ENCODE data around the gene CD274. TPM values are rescaled to one million over a fixed set of nuclear protein-coding genes. Genes with fewer than 3 reads are reported as not detected.
"Not testable (repeated sequence)": the region's sequence is repeated elsewhere in the genome, so short reads cannot be mapped to it uniquely, and the experiment has no call there.

Gene CD274
- polyA plus RNA-seq, 1 experiment, result 16.6 TPM

GRCh38 chr9:5489630-5490490 lies 39.5 kb downstream of the CD274 start:
- DNase-seq (ENCODE audit: low read depth, low spot score), result no peak
- no peaks in the 10 kb centered on the region for H3K9me3 ChIP-seq (ENCODE audit: control insufficient read depth, insufficient read depth, low read length)
- no peak overlapping the region for H3K4me3 ChIP-seq (ENCODE audit: low read depth, low read length)
- no peak overlapping the region for H3K27ac ChIP-seq (ENCODE audit: low read depth, low read length)
- no peak for TF ChIP-seq CTCF (IDR thresholded peaks at IDR 0.05; ENCODE audit: low read depth, low read length)
- no peaks in the 10 kb centered on the region for H3K27me3 ChIP-seq (ENCODE audit: control insufficient read depth, insufficient read depth, low read length)
- ChIA-PET POLR2A (no interaction called here), CTCF (no interaction called here)

- Histone ChIP-seq H3K4me3 (ENCODE audit: low read depth, low read length) (no peak overlapping the region), H3K9me3 (ENCODE audit: control insufficient read depth, insufficient read depth, low read length) (no peaks in the 10 kb centered on the region), H3K27me3 (ENCODE audit: control insufficient read depth, insufficient read depth, low read length) (no peaks in the 10 kb centered on the region), H3K27ac (ENCODE audit: low read depth, low read length) (peak overlapping the region; percentile 25)
- TF ChIP-seq CTCF (IDR thresholded peaks at IDR 0.05; ENCODE audit: low read depth, low read length), result no peak
- ChIA-PET POLR2A (no interaction called here), CTCF (interaction anchor here (1.4 kb wide), 1 partner anchor 90 kb away, joined by 3 read pairs; no protein-coding TSS in a partner anchor)
- DNase-seq (ENCODE audit: low read depth, low spot score), result no peak
Measured at GRCh38 chr9:5492965-5493678, 42.8 kb downstream of the CD274 start.

- POLR2A ChIA-PET, result no interaction called here
- Histone ChIP-seq H3K9me3 (ENCODE audit: control insufficient read depth, insufficient read depth, low read length) (no peaks in the 10 kb centered on the region), H3K27me3 (ENCODE audit: control insufficient read depth, insufficient read depth, low read length) (no peaks in the 10 kb centered on the region), H3K27ac (ENCODE audit: low read depth, low read length) (peak overlapping the region; percentile 73), H3K4me3 (ENCODE audit: low read depth, low read length) (no peak overlapping the region)
- DNase-seq (ENCODE audit: low read depth, low spot score), result no peak
- no peak for TF ChIP-seq CTCF (IDR thresholded peaks at IDR 0.05; ENCODE audit: low read depth, low read length)
- CTCF ChIA-PET, result interaction anchor here (0.7 to 1.4 kb wide), 2 partner anchors 89 to 447 kb away, joined by 3 to 8 read pairs; no protein-coding TSS in a partner anchor
Measured at GRCh38 chr9:5493679-5494511, 43.6 kb downstream of the CD274 start.

GRCh38 chr9:5494765-5495164 lies 44.4 kb downstream of the CD274 start:
- H3K27me3 ChIP-seq (ENCODE audit: control insufficient read depth, insufficient read depth, low read length); H3K9me3 ChIP-seq (ENCODE audit: control insufficient read depth, insufficient read depth, low read length); H3K27ac ChIP-seq (ENCODE audit: low read depth, low read length); DNase-seq (ENCODE audit: low read depth, low spot score); H3K4me3 ChIP-seq (ENCODE audit: low read depth, low read length); POLR2A ChIA-PET: not testable (repeated sequence)
- CTCF ChIA-PET, result interaction anchor here (0.6 to 0.7 kb wide), 2 partner anchors 52 to 448 kb away, joined by 4 to 8 read pairs; no protein-coding TSS in a partner anchor

GRCh38 chr9:5499157-5499556 lies 48.8 kb downstream of the CD274 start:
- no peak overlapping the region for H3K27ac ChIP-seq (ENCODE audit: low read depth, low read length)
- ChIA-PET POLR2A (no interaction called here), CTCF (interaction anchor here (1.3 to 1.6 kb wide), 2 partner anchors 91 to 101 kb away, joined by 3 to 6 read pairs; no protein-coding TSS in a partner anchor)
- no peak for TF ChIP-seq CTCF (IDR thresholded peaks at IDR 0.05; ENCODE audit: low read depth, low read length)
- H3K27me3 ChIP-seq (ENCODE audit: control insufficient read depth, insufficient read depth, low read length), result no peaks in the 10 kb centered on the region
- peaks cover 5% of the 10 kb centered on the region; the same call in 1 of the 2 replicates for H3K9me3 ChIP-seq (ENCODE audit: control insufficient read depth, insufficient read depth, low read length)
- no peak for DNase-seq (ENCODE audit: low read depth, low spot score)
- H3K4me3 ChIP-seq (ENCODE audit: low read depth, low read length), result no peak overlapping the region
